Measurements from ENCODE around the gene HUNK. TPM values are rescaled to one million over a fixed set of nuclear protein-coding genes. Genes with fewer than 3 reads are reported as not detected.

HUNK gene
- total RNA-seq, 1 donor from 2014 or later, result 1.9 TPM

DNA sequence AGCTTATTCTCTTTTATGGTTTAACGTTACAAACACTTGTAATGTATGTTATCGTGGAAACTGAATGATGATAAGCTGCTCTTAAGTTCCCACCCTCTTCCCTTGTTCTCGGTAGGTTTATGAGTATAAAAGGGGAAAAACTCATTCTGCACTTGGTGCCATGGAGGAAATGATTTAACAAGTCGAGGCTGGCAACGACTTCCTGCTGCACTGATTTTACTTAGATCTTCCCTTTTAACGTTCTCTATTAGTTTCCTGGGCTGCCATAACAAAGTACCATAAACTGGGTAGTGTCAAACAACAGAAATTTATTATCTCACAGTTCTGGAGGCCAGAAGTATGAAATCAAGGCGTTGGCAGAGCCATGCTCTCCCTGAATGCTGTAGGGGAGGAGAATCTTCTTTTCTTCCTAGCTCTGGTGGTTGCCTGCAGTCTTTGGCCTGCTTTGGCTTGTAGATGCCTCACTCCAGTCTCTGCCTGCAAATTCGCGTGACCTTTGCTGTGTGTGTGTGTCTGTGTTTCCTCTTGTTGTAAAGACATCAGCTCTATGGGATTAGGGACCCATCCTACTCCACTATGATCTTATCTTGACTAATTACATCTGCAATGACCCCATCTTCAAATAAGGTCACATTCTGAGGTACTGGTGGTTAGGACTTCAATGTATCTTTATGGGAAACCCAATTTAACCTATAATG lies 26.3 kb downstream of the HUNK start:
- intact Hi-C loops (cut with DNase I), result no loop called here
- Histone ChIP-seq H3K27ac (no peak overlapping the region), H3K9me3 (no peaks in the 10 kb centered on the region), H3K36me3 (no peaks in the 10 kb centered on the region), H3K27me3 (ENCODE audit: low read depth) (no peaks in the 10 kb centered on the region), H3K4me1 (no peaks in the 10 kb centered on the region), H3K4me3 (no peak overlapping the region)
- TF ChIP-seq, protein P1, sequence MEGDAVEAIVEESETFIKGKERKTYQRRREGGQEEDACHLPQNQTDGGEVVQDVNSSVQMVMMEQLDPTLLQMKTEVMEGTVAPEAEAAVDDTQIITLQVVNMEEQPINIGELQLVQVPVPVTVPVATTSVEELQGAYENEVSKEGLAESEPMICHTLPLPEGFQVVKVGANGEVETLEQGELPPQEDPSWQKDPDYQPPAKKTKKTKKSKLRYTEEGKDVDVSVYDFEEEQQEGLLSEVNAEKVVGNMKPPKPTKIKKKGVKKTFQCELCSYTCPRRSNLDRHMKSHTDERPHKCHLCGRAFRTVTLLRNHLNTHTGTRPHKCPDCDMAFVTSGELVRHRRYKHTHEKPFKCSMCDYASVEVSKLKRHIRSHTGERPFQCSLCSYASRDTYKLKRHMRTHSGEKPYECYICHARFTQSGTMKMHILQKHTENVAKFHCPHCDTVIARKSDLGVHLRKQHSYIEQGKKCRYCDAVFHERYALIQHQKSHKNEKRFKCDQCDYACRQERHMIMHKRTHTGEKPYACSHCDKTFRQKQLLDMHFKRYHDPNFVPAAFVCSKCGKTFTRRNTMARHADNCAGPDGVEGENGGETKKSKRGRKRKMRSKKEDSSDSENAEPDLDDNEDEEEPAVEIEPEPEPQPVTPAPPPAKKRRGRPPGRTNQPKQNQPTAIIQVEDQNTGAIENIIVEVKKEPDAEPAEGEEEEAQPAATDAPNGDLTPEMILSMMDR (IDR thresholded peaks at IDR 0.05), result no peak
- ATAC-seq, result no peak
- DNase-seq, result no peak

DNA sequence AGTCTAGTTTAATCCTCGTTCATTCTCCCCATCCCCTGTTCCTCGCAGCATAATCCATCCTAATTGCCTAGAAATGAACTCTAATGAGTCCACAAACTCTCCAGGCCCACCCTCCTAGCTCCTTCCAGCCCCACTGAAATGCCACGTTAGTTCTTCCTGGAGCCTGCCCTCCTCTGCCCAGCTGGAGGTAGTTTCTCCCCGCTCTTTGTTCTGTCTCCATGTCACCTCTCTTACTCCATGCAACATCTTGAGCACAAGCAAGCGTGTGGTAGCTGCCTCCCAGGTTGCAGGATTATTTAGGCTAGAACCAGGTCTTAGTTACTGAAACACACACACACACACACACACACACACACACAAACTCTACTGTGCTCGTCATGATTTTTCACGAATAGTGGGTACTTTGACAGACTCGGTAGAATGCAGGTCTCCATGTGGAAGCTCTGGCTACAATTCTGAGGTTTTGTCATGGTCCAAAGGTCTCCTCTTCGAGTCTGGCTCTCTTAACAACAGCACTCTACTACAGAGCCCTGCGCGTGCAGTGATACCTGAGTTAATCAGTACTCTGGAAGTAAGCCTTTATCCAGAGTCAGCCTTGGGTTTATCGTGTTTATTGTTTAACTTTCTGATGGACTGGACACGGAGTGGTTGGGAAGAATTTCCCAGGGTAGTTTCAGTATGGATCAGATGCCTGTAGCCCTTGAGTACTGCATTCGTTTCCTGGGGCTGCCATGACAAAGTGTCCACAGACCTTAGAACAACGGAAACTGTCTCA lies 27.5 kb downstream of the HUNK start:
- TF ChIP-seq, protein P1 (IDR thresholded peaks at IDR 0.05), result no peak
- Histone ChIP-seq H3K9me3 (no peaks in the 10 kb centered on the region), H3K4me1 (no peaks in the 10 kb centered on the region), H3K27me3 (ENCODE audit: low read depth) (no peaks in the 10 kb centered on the region), H3K4me3 (no peak overlapping the region), H3K27ac (no peak overlapping the region), H3K36me3 (no peaks in the 10 kb centered on the region)
- intact Hi-C loops (cut with DNase I), result no loop called here
- ATAC-seq, result no peak
- no peak for DNase-seq

DNA sequence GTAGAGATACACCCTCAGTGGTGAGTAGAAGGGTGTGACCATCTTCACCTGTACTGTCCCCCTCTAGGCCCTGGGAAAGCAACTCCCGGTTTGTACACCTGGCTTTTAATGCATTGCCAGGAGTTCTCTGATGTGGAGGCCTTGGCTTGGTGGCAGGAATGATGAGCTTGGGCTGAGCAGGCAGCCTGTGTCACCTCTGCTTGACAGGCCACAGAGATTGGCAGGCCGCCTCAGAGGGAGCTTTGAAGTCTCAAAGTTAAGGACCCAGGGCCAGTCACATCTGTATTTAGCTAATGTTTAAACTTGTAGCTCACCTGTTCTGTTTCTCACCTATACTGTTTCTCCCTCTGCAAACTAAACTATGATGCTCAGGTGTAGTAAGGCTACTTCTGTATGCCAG lies 28.5 kb downstream of the HUNK start:
- H3K36me3 ChIP-seq, result no peaks in the 10 kb centered on the region
- intact Hi-C loops (cut with DNase I), result no loop called here

DNA sequence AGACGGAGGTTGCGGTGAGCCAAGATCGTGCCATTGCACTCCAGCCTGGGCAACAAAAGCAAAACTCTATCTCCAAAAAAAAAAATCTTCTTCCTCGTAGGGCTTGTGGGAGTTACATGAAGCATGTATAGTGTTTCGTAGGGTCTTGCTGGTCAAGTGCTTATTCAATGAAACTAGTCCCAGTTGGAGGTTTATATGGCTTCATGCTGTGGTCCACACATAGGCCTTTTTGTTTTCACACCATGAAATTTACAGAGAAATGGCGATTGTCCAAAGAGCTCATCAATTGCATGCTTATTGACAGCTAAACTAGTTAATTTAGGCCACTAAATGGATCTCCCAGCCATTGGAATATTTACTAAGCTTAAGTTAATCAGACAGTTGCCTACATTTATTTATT lies 29.6 kb downstream of the HUNK start:
- Histone ChIP-seq H3K27me3 (ENCODE audit: low read depth) (no peaks in the 10 kb centered on the region), H3K4me3 (no peak overlapping the region), H3K4me1 (no peaks in the 10 kb centered on the region), H3K27ac (no peak overlapping the region), H3K9me3 (no peaks in the 10 kb centered on the region), H3K36me3 (no peaks in the 10 kb centered on the region)
- intact Hi-C loops (cut with DNase I), result no loop called here
- TF ChIP-seq, protein P1 (IDR thresholded peaks at IDR 0.05), result no peak
- no peak for ATAC-seq
- no peak for DNase-seq

More for the DNA sequence above, 28.5 kb downstream of the HUNK start:
- no peaks in the 10 kb centered on the region for H3K4me1 ChIP-seq
- H3K4me3 ChIP-seq, result no peak overlapping the region
- DNase-seq (no peak), ATAC-seq (no peak)
- H3K9me3 ChIP-seq, result no peaks in the 10 kb centered on the region
- H3K27me3 ChIP-seq (ENCODE audit: low read depth), result no peaks in the 10 kb centered on the region
- TF ChIP-seq, protein P1 (IDR thresholded peaks at IDR 0.05), result no peak
- H3K27ac ChIP-seq, result no peak overlapping the region

DNA sequence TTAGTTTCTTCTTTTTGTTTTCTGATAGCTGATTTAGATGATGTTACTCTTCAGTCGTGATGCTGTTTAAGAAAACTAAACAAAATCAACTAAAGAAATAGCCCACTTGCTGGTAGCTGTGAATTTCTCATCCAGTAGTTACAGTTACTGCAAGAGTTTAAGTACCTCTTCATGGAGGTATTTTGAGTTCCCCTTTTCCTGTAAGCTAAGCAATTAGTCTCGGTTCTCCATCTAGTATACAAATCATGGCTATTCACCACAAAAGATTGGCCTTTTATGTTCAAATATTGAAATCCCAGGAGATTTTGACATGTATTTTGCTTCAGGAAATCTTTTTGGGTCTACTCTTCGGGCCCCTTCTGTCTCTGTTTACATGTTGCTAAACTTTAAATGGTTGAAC lies 31.1 kb downstream of the HUNK start:
- intact Hi-C loops (cut with DNase I), result no loop called here
- DNase-seq, result no peak
- ATAC-seq, result no peak
- TF ChIP-seq, protein P1 (IDR thresholded peaks at IDR 0.05), result no peak
- Histone ChIP-seq H3K4me1 (no peaks in the 10 kb centered on the region), H3K4me3 (no peak overlapping the region), H3K9me3 (no peaks in the 10 kb centered on the region), H3K36me3 (no peaks in the 10 kb centered on the region), H3K27ac (no peak overlapping the region), H3K27me3 (ENCODE audit: low read depth) (no peaks in the 10 kb centered on the region)
